ENCODE results near the gene RUNX3. TPM values are rescaled to one million over a fixed set of nuclear protein-coding genes. Genes with fewer than 3 reads are reported as not detected.

RUNX3 gene
- polyA plus RNA-seq, 1 donor (not counting 4 experiments of a cell fraction or from before 2014, with no cell fraction given): not detected

GRCh38 chr1:24918370-24918769, 11.7 kb downstream of the RUNX3 start:
- Histone ChIP-seq H3K9ac (ENCODE audit: control insufficient read depth, extremely low read depth, insufficient read depth, low read length) (no peak overlapping the region), H3K4me2 (ENCODE audit: control insufficient read depth, extremely low read depth, insufficient read depth, low read depth, low read length) (no peak overlapping the region), H3K27me3 (ENCODE audit: control insufficient read depth, extremely low read depth, insufficient read depth, low read length) (peaks cover 25% of the 10 kb centered on the region), H3K79me2 (ENCODE audit: control insufficient read depth, insufficient read depth, low read length) (no peaks in the 10 kb centered on the region), H3K9me1 (ENCODE audit: control insufficient read depth, extremely low read depth, insufficient read depth, low read length) (no peaks in the 10 kb centered on the region), H3K4me3 (ENCODE audit: control insufficient read depth in 2 of 3, extremely low read depth in 1 of 3, insufficient read depth in 2 of 3, low read depth in 1 of 3, low read length in 3 of 3) (no peak overlapping the region), H3K9me3 (ENCODE audit: control insufficient read depth, low read depth, low read length) (no peaks in the 10 kb centered on the region), H2AFZ (ENCODE audit: control insufficient read depth, low read length) (no peak overlapping the region), H3K4me1 (ENCODE audit: control insufficient read depth, extremely low read depth, insufficient read depth, low read length) (no peaks in the 10 kb centered on the region), H3K27ac (ENCODE audit: control insufficient read depth, insufficient read depth, low read length) (no peak overlapping the region), H4K20me1 (ENCODE audit: control insufficient read depth, extremely low read depth, insufficient read depth, low read length) (no peaks in the 10 kb centered on the region), H3K36me3 (ENCODE audit: control insufficient read depth in 2 of 2, extremely low read depth in 1 of 2, insufficient read depth in 2 of 2, low read length in 2 of 2) (no peaks in the 10 kb centered on the region)
- DNase-seq (ENCODE audit: low read depth, low spot score) (no peak), FAIRE-seq (no peak)
- dilution Hi-C loops (cut with MboI; ENCODE audit: extremely low pct_ligation_motif_present, low sequenced_read_pairs): no loop called here
- TF ChIP-seq CTCF (optimal IDR thresholded peaks at IDR 0.05 in 1 of 3, IDR thresholded peaks at IDR 0.05 in 1 of 3, conservative IDR thresholded peaks at IDR 0.05 in 1 of 3; ENCODE audit: extremely low read depth in 1 of 3, insufficient read depth in 2 of 3, low read length in 3 of 3) (no peak), EZH2 (IDR thresholded peaks at IDR 0.05; ENCODE audit: low read length) (no peak)

GRCh38 chr1:24917327-24918074, 12.6 kb downstream of the RUNX3 start:
- dilution Hi-C loops (cut with MboI; ENCODE audit: extremely low pct_ligation_motif_present, low sequenced_read_pairs): no loop called here
- Histone ChIP-seq H3K9me3 (ENCODE audit: control insufficient read depth, low read depth, low read length) (no peaks in the 10 kb centered on the region), H3K79me2 (ENCODE audit: control insufficient read depth, insufficient read depth, low read length) (no peaks in the 10 kb centered on the region), H4K20me1 (ENCODE audit: control insufficient read depth, extremely low read depth, insufficient read depth, low read length) (no peaks in the 10 kb centered on the region), H2AFZ (ENCODE audit: control insufficient read depth, low read length) (no peak overlapping the region), H3K4me1 (ENCODE audit: control insufficient read depth, extremely low read depth, insufficient read depth, low read length) (no peaks in the 10 kb centered on the region), H3K36me3 (ENCODE audit: control insufficient read depth in 2 of 2, extremely low read depth in 1 of 2, insufficient read depth in 2 of 2, low read length in 2 of 2) (no peaks in the 10 kb centered on the region), H3K27me3 (ENCODE audit: control insufficient read depth, extremely low read depth, insufficient read depth, low read length) (peaks cover 19% of the 10 kb centered on the region), H3K4me3 (ENCODE audit: control insufficient read depth in 2 of 3, extremely low read depth in 1 of 3, insufficient read depth in 2 of 3, low read depth in 1 of 3, low read length in 3 of 3) (no peak overlapping the region), H3K9ac (ENCODE audit: control insufficient read depth, extremely low read depth, insufficient read depth, low read length) (no peak overlapping the region), H3K9me1 (ENCODE audit: control insufficient read depth, extremely low read depth, insufficient read depth, low read length) (no peaks in the 10 kb centered on the region), H3K4me2 (ENCODE audit: control insufficient read depth, extremely low read depth, insufficient read depth, low read depth, low read length) (no peak overlapping the region), H3K27ac (ENCODE audit: control insufficient read depth, insufficient read depth, low read length) (no peak overlapping the region)
- TF ChIP-seq EZH2 (IDR thresholded peaks at IDR 0.05; ENCODE audit: low read length) (no peak), CTCF (optimal IDR thresholded peaks at IDR 0.05 in 1 of 3, IDR thresholded peaks at IDR 0.05 in 1 of 3, conservative IDR thresholded peaks at IDR 0.05 in 1 of 3; ENCODE audit: extremely low read depth in 1 of 3, insufficient read depth in 2 of 3, low read length in 3 of 3) (no peak)
- FAIRE-seq (no peak), DNase-seq (ENCODE audit: low read depth, low spot score) (no peak)

Measured in keratinocyte (primary cell).